ENCODE results near the gene MYLK2. TPM values are rescaled to one million over a fixed set of nuclear protein-coding genes. Genes with fewer than 3 reads are reported as not detected.

The MYLK2 gene
- 0.29 and 0.44 TPM in 2 replicates for total RNA-seq

DNA sequence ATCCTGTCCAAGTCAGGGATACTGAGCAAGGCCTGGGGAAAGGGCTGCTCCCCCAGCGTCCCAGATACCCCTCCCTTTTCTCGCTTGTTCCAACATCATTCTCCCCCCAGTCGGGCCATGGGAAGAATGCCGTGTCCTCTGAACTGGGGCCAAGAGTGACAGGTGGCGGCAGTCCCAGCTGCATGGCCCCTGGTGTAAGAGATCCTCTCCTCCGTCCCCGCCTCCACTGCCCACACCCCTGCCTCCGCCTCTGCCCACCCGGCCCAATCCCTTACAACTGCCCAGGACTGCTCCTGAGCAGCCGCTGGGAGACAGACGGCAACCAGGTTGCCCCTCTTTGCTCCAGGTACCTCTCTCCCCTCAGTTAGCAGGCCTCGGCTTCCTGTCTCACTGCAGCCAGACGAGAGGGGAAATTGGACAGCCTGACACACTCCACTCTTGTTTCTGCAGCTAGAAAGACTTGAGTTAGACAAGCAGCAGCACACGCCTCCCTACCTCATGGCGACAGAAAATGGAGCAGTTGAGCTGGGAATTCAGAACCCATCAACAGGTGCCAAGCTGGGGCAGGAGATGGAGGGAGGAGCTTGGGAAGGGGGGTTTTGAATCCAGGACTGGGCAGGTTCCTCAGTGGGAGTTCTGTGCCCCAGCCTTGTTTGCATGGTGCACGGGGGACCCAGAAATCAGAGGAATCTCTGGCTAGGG is at the start of gene MYLK2:
Gene MYLK2, plus strand, starts transcription at position 274 of the 702 bp plus-strand sequence. Its CDS starts 225 bp downstream, at position 499.
- Mint-ChIP-seq H3K36me3 (ENCODE audit: low read depth) (no peaks in the 10 kb centered on the region), H3K4me1 (ENCODE audit: low read depth) (no peaks in the 10 kb centered on the region), H3K27me3 (ENCODE audit: insufficient read depth) (peaks cover 1% of the 10 kb centered on the region), H3K4me3 (no peak within 1 kb of the TSS), H3K9me3 (no peaks in the 10 kb centered on the region), H3K27ac (peak within 1 kb of the TSS; percentile 18)
- intact Hi-C loops (cut with micrococcal nuclease) = no loop called here
- DNase-seq (ENCODE audit: low spot score) = no peak

DNA sequence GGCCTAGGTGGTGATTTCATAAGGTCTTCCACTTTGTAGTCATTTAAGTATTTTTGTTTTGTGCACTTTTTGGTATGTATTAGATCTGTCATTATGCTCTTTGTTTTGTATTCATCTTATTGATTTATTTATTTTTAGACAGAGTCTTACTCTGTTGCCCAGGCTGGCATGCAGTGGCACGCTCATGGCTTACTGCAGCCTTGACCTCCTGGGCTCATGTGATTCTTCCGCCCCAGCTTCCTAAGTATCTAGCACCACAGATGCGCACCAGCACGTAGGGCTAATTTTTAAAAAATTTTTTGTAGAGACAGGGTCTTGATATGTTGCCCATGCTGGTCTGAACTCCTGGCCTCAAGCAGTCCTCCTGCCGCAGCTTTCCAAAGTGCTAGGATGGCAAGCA is 49.5 kb upstream of the MYLK2 start:
- intact Hi-C loops (cut with micrococcal nuclease) = no loop called here
- H3K4me1 Mint-ChIP-seq (ENCODE audit: low read depth) = peaks cover 12% of the 10 kb centered on the region
- H3K27ac Mint-ChIP-seq = peak overlapping the region; percentile 25
- no peak for DNase-seq (ENCODE audit: low spot score)
- H3K36me3 Mint-ChIP-seq (ENCODE audit: low read depth) = peaks cover 36% of the 10 kb centered on the region
- H3K4me3 Mint-ChIP-seq = no peak overlapping the region
- H3K9me3 Mint-ChIP-seq = no peaks in the 10 kb centered on the region
- no peaks in the 10 kb centered on the region for H3K27me3 Mint-ChIP-seq (ENCODE audit: insufficient read depth)

DNA sequence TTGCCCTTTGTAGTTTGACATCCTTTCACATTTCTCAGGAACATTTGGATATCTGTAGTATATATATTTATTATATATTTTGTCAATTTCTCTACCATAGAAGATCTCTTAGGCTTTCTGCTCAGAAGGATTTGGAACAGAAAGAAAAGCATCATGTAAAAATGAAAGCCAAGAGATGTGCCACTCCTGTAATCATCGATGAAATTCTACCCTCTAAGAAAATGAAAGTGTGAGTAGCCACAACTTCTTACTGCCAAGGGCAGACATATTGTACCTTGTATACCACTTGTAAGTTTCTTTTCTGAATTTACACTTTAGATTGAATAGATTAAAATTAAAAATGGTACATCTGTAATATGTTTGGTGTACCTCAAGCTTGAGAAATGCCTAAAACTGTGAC is 48.9 kb upstream of the MYLK2 start:
- DNase-seq (ENCODE audit: low spot score) = no peak
- Mint-ChIP-seq H3K4me3 (no peak overlapping the region), H3K4me1 (ENCODE audit: low read depth) (peaks cover 11% of the 10 kb centered on the region), H3K27ac (no peak overlapping the region), H3K36me3 (ENCODE audit: low read depth) (peaks cover 35% of the 10 kb centered on the region), H3K27me3 (ENCODE audit: insufficient read depth) (no peaks in the 10 kb centered on the region), H3K9me3 (no peaks in the 10 kb centered on the region)
- intact Hi-C loops (cut with micrococcal nuclease) = no loop called here

- intact Hi-C loops (cut with micrococcal nuclease) = no loop called here
- Mint-ChIP-seq H3K4me1 (ENCODE audit: low read depth) (peaks cover 5% of the 10 kb centered on the region), H3K36me3 (ENCODE audit: low read depth) (peaks cover 52% of the 10 kb centered on the region), H3K4me3 (no peak overlapping the region), H3K27me3 (ENCODE audit: insufficient read depth) (no peaks in the 10 kb centered on the region), H3K9me3 (no peaks in the 10 kb centered on the region), H3K27ac (no peak overlapping the region)
- no peak for DNase-seq (ENCODE audit: low spot score)
Observed at GRCh38 chr20:31774408-31774807, 44.7 kb upstream of the MYLK2 start.

GRCh38 chr20:31780839-31781238 is 38.3 kb upstream of the MYLK2 start:
- Mint-ChIP-seq H3K27me3 (ENCODE audit: insufficient read depth) (no peaks in the 10 kb centered on the region), H3K27ac (no peak overlapping the region), H3K36me3 (ENCODE audit: low read depth) (peaks cover 42% of the 10 kb centered on the region), H3K4me3 (no peak overlapping the region), H3K4me1 (ENCODE audit: low read depth) (no peaks in the 10 kb centered on the region), H3K9me3 (no peaks in the 10 kb centered on the region)
- DNase-seq (ENCODE audit: low spot score) = no peak
- intact Hi-C loops (cut with micrococcal nuclease) = no loop called here

- Mint-ChIP-seq H3K27me3 (ENCODE audit: insufficient read depth) (no peaks in the 10 kb centered on the region), H3K36me3 (ENCODE audit: low read depth) (peaks cover 43% of the 10 kb centered on the region), H3K4me1 (ENCODE audit: low read depth) (no peaks in the 10 kb centered on the region), H3K9me3 (no peaks in the 10 kb centered on the region), H3K4me3 (no peak overlapping the region), H3K27ac (no peak overlapping the region)
- no peak for DNase-seq (ENCODE audit: low spot score)
- intact Hi-C loops (cut with micrococcal nuclease) = no loop called here
Observed at GRCh38 chr20:31781945-31782344, 37.2 kb upstream of the MYLK2 start.

GRCh38 chr20:31784354-31785044 is 34.7 kb upstream of the MYLK2 start:
- H3K36me3 Mint-ChIP-seq (ENCODE audit: low read depth) = peaks cover 36% of the 10 kb centered on the region
- H3K4me3 Mint-ChIP-seq = no peak overlapping the region
- no peak for DNase-seq (ENCODE audit: low spot score)
- no peaks in the 10 kb centered on the region for H3K4me1 Mint-ChIP-seq (ENCODE audit: low read depth)
- H3K27me3 Mint-ChIP-seq (ENCODE audit: insufficient read depth) = no peaks in the 10 kb centered on the region
- H3K27ac Mint-ChIP-seq = no peak overlapping the region
- no peaks in the 10 kb centered on the region for H3K9me3 Mint-ChIP-seq
- intact Hi-C loops (cut with micrococcal nuclease) = no loop called here

DNA sequence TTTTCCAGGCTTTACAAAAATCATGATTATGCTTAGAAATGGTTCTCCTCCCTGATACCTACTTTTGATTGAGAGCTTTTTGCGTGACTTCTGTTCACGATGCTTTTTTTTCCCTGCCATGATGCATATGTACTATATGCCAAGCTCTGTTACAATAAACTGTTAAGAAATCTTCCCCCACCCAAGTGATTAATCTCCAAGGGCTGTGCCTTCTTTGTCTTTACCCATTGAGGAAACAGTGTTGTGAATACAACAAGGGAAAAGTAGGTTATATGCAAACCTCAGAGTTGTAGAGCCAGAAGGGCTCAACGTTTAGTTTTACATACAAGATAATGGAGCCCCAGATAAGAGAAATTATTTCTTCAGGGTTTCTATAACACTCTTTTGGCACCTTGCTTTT is 34.1 kb upstream of the MYLK2 start:
- Mint-ChIP-seq H3K36me3 (ENCODE audit: low read depth) (peaks cover 32% of the 10 kb centered on the region), H3K27me3 (ENCODE audit: insufficient read depth) (no peaks in the 10 kb centered on the region), H3K4me1 (ENCODE audit: low read depth) (no peaks in the 10 kb centered on the region), H3K27ac (no peak overlapping the region), H3K4me3 (no peak overlapping the region), H3K9me3 (no peaks in the 10 kb centered on the region)
- no peak for DNase-seq (ENCODE audit: low spot score)
- intact Hi-C loops (cut with micrococcal nuclease) = no loop called here

DNA sequence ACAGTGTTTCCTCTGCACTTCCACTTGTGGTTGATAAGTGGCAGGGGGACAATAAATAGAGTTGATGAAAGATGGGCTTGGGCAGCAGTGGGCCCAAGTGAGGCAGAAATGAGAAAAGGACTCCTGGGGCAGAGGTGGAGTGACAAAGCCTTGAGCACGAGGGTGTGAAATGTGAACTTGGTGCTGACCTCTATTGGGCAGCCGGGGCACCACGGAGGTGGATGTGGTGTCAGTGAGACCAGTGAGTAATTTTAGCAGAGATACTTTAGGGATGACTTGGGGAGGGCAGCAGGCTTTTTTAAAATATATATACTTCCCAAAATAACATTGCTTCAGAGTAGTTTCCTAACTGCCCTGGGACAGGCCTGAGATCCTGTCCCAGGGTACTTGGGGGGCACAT is 30.6 kb upstream of the MYLK2 start:
- H3K4me1 Mint-ChIP-seq (ENCODE audit: low read depth) = no peaks in the 10 kb centered on the region
- H3K4me3 Mint-ChIP-seq = no peak overlapping the region
- no peak for DNase-seq (ENCODE audit: low spot score)
- no peaks in the 10 kb centered on the region for H3K9me3 Mint-ChIP-seq
- no peak overlapping the region for H3K27ac Mint-ChIP-seq
- intact Hi-C loops (cut with micrococcal nuclease) = no loop called here
- H3K27me3 Mint-ChIP-seq (ENCODE audit: insufficient read depth) = no peaks in the 10 kb centered on the region
- H3K36me3 Mint-ChIP-seq (ENCODE audit: low read depth) = peaks cover 38% of the 10 kb centered on the region

GRCh38 chr20:31790401-31790800 is 28.8 kb upstream of the MYLK2 start:
- no peaks in the 10 kb centered on the region for H3K27me3 Mint-ChIP-seq (ENCODE audit: insufficient read depth)
- H3K27ac Mint-ChIP-seq = no peak overlapping the region
- no peak overlapping the region for H3K4me3 Mint-ChIP-seq
- no peaks in the 10 kb centered on the region for H3K9me3 Mint-ChIP-seq
- DNase-seq (ENCODE audit: low spot score) = no peak
- H3K4me1 Mint-ChIP-seq (ENCODE audit: low read depth) = no peaks in the 10 kb centered on the region
- H3K36me3 Mint-ChIP-seq (ENCODE audit: low read depth) = peaks cover 34% of the 10 kb centered on the region
- intact Hi-C loops (cut with micrococcal nuclease) = no loop called here

DNA sequence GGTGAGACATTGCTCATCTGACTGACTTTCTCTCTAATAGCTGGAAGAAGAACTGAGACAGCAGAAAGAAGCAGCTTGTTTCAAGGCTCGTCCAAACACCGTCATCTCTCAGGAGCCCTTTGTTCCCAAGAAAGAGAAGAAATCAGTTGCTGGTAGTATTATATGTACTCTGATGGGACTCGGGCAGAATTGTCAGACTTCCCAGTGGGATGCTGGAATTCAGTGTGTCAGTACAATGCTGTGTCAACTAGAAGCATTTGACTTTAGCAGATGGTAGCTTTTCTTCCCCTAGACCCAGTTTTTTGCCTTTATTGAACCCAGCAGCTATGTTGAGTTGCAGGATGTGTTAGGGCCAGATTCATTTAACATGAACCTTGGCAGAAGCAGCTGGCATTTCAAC is 21.8 kb upstream of the MYLK2 start:
- Mint-ChIP-seq H3K4me3 (no peak overlapping the region), H3K27me3 (ENCODE audit: insufficient read depth) (no peaks in the 10 kb centered on the region), H3K27ac (no peak overlapping the region), H3K9me3 (no peaks in the 10 kb centered on the region), H3K4me1 (ENCODE audit: low read depth) (no peaks in the 10 kb centered on the region), H3K36me3 (ENCODE audit: low read depth) (peaks cover 47% of the 10 kb centered on the region)
- intact Hi-C loops (cut with micrococcal nuclease) = no loop called here
- no peak for DNase-seq (ENCODE audit: low spot score)

DNA sequence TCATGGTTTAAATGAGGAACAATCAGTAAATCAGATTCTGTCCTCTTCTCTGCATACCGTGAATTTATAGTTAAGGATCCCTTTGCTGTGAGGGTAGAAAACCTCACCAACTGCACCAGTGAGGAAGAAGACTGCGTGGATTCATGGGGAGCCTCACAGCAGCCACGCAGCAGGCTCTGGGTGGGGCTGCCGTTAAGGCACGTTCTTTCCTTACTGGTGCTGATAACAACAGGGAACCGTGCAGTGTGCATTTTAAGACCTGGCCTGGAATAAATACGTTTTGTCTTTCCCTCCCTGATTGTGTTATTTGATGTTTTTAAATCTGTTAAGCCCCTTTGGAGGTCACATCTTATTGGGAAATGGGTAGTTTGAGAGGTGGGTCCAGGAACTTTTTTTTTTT is 17.6 kb upstream of the MYLK2 start:
- intact Hi-C loops (cut with micrococcal nuclease) = no loop called here
- Mint-ChIP-seq H3K27me3 (ENCODE audit: insufficient read depth) (no peaks in the 10 kb centered on the region), H3K27ac (no peak overlapping the region), H3K4me3 (no peak overlapping the region), H3K9me3 (no peaks in the 10 kb centered on the region), H3K4me1 (ENCODE audit: low read depth) (peaks cover 10% of the 10 kb centered on the region), H3K36me3 (ENCODE audit: low read depth) (peaks cover 53% of the 10 kb centered on the region)
- DNase-seq (ENCODE audit: low spot score) = no peak

- intact Hi-C loops (cut with micrococcal nuclease) = no loop called here
- Mint-ChIP-seq H3K9me3 (no peaks in the 10 kb centered on the region), H3K36me3 (ENCODE audit: low read depth) (peaks cover 42% of the 10 kb centered on the region), H3K4me3 (no peak overlapping the region), H3K27me3 (ENCODE audit: insufficient read depth) (no peaks in the 10 kb centered on the region), H3K4me1 (ENCODE audit: low read depth) (peaks cover 10% of the 10 kb centered on the region), H3K27ac (peak overlapping the region; percentile 46)
- DNase-seq (ENCODE audit: low spot score) = no peak
Observed at GRCh38 chr20:31803552-31804291, 15.4 kb upstream of the MYLK2 start.
